H1 (cell line): ENCODE results near the gene NR2F6. TPM values are rescaled to one million over a fixed set of nuclear protein-coding genes. Genes with fewer than 3 reads are reported as not detected.
A peak's percentile ranks its signal among the peaks of the same experiment; 100 is the strongest.

Source experiments
- CBX8 ChIP-seq: fragments of 300-800, 300-1000 bp; sonication (generic); IDR thresholded peaks from 2 replicates; pipeline ENCODE4 v1.7.1; 2016; ENCODE audit warnings: low read depth, low read length, borderline replicate concordance
- CEBPB ChIP-seq: IDR thresholded peaks from 2 replicates; pipeline ENCODE4 v1.6.1; 2012; ENCODE audit warnings: low read depth, low read length
- CHD7 ChIP-seq: fragments of 300-600 bp; sonication (generic); IDR thresholded peaks from 2 replicates; pipeline ENCODE4 v1.7.1; 2012; ENCODE audit warnings: low read length, moderate library complexity, mild to moderate bottlenecking, inconsistent platforms; ENCODE audit not compliant: insufficient replicate concordance
- CREB1 ChIP-seq: IDR thresholded peaks from 2 replicates; pipeline ENCODE4 v1.6.1; 2012; ENCODE audit warnings: inconsistent platforms
- FOSL1 ChIP-seq: IDR thresholded peaks from 2 replicates; pipeline ENCODE4 v1.6.1; 2011; ENCODE audit warnings: mild to moderate bottlenecking, low read depth, low read length, moderate library complexity; ENCODE audit not compliant: insufficient read depth
- JUN ChIP-seq: IDR thresholded peaks from 2 replicates; pipeline ENCODE4 v1.6.1; 2011; ENCODE audit warnings: low read depth, mild to moderate bottlenecking, improper control_type of control experiment, low read length
- MAFK ChIP-seq: IDR thresholded peaks from 2 replicates; pipeline ENCODE4 v1.6.1; 2012; ENCODE audit warnings: low read depth, mild to moderate bottlenecking, improper control_type of control experiment, low read length
- MAX ChIP-seq: IDR thresholded peaks from 2 replicates; pipeline ENCODE4 v1.6.1; 2012; ENCODE audit warnings: inconsistent platforms
- POLR2AphosphoS5 ChIP-seq: IDR thresholded peaks from 2 replicates; pipeline ENCODE4 v1.6.1; 2011; ENCODE audit warnings: low read depth, low read length
- RNF2 ChIP-seq: fragments of 200-900, 300-1000 bp; sonication (generic); IDR thresholded peaks from 2 replicates; pipeline ENCODE4 v1.7.1; 2016; ENCODE audit warnings: borderline replicate concordance, low read depth, mild to moderate bottlenecking, antibody characterized with exemption, low read length; ENCODE audit not compliant: poor library complexity, severe bottlenecking; ENCODE audit errors: missing control alignments
- TAF1 ChIP-seq: IDR thresholded peaks from 2 replicates; pipeline ENCODE4 v1.6.1; 2011; ENCODE audit warnings: mild to moderate bottlenecking, low read depth, low read length
- polyA plus RNA-seq, 7 experiments: library from polyadenylated mRNA; depleted of rRNA in 3 of 7; stranded (reverse) in 5 of 7; unstranded in 2 of 7; fragments of >200 nt in 5 of 7; fragments of 200-250 nt in 2 of 7; gene quantifications; 1 replicate in 5 of 7; 2 replicates in 1 of 7; 4 replicates in 1 of 7; pipeline versions ENCODE4 v1.2.1 to v1.2.3, GENCODE V29; 2011 to 2013; ENCODE audit warnings: missing spikeins in 2 of 7, mixed read lengths in 2 of 7
- total RNA-seq: library from RNA; stranded (reverse); fragmentation: NEBNext Ultra II Directional; extraction: Animal tissue kit (Norgen Biotek cat#: 25700); gene quantifications from 2 replicates; pipeline ENCODE4 v1.2.1, GENCODE V29; 2021

NR2F6 gene
- total and polyA plus RNA-seq, 2 of the 8 experiments (the other 6 are each of a cell fraction or from before 2014, with no cell fraction given), result 99.7 to 114 TPM

- TF ChIP-seq CEBPB (no peak), MAX (no peak), CBX8 (no peak), MAFK (no peak), FOSL1 (no peak), CHD7 (no peak), POLR2AphosphoS5 (0 out of 2 replicates have a peak, but pooled peaks have one; percentile 4), CREB1 (no peak), RNF2 (no peak), JUN (no peak), TAF1 (peak; percentile 67)
These were observed 10.3 kb downstream of the NR2F6 start (continued) for GRCh38 chr19:17235300-17235970.
